Left renal pelvis (tissue), 4 donors: ENCODE results near the gene PXDC1. TPM values are rescaled to one million over a fixed set of nuclear protein-coding genes. Genes with fewer than 3 reads are reported as not detected.

Source experiments
- DNase-seq, 4 donors: peaks; one replicate each; pipeline ENCODE4 v3.0.0-alpha.2; 2013; ENCODE audit warnings: low read depth in 4 of 4, low spot score in 3 of 4
- polyA plus RNA-seq, 4 donors: library from polyadenylated mRNA; unstranded; fragments of 120-200 nt; gene quantifications; one replicate each; pipeline ENCODE4 v1.2.1, GENCODE V29; 2013; ENCODE audit not compliant: insufficient read length in 4 of 4

Gene PXDC1
- polyA plus RNA-seq, 4 donors, result 17.7 to 29.0 (median 21.0) TPM

DNA sequence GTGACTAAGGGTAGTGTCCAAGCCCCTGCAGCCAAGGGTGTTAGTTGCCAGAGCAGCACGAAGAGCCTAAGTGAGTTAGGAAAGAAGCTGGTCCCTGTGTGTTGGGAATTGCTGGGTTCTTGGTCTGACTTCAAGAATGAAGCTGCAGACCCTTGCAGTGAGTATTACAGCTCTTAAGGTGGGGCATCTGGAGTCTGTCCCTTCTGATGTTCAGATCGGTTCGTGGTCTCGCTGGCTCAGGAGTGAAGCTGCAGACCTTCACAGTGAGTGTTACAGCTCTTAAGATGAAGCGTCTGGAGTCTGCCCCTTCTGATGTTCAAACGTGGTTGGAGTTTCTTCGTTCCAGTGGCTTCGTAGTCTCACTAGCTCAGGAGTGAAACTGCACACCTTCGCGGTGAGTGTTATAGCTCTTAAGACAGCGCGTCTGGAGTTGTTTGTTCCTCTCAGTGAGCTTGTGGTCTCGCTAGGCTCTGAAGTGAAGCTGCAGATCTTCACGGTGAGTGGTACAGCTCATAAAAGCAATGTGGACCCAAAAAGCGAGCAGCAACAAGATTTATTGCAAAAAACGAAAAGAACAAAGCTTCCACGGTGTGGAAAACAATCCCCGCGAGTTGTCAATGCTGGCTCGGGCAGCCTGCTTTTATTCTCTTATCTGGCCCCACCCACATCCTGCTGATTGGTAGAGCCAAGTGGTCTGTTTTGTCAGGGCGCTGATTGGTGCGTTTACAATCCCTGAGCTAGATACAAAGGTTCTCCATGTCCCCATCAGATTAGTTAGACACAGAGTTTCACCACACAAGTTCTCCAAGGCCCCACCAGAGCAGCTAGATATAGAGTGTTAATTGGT is 31.8 kb downstream of the PXDC1 start:
- DNase-seq, result no peak

DNA sequence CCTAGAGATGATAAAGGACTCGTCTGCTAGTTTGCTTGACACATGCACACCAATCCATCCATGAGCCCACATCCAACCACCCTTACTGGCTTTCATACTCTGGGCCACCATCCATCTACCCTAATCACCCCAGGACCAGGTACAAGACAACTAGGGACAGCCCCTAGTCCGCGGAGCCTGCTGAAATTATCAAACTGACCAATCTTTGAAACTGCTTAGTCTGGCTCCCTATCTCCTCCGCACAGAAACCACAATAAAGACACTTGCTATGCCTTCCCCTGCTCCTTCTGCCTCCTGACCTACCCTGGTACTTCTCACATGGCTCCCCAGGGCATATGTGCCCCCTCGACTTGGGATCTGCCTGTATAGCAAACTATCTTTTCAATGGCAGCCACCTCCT is 33.1 kb downstream of the PXDC1 start:
- DNase-seq, result no peak

DNA sequence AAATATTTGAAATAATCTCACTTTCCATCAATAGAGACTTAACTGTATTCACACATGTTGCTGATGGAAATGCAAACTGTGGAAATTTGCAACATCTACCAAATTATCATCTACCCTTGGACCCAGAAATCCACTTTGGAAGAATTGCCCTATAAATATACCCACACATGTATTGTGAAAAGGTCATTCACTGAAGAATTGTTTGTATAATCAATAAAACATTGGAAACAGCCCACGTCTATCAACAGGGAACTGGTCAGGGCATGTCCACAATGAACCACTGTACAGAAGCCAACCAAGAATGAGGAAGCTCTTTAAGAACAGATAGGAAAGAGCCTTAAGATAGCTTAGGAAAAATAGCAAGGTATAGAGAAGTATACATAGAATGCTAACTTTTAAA is 36.2 kb downstream of the PXDC1 start:
- no peak for DNase-seq

DNA sequence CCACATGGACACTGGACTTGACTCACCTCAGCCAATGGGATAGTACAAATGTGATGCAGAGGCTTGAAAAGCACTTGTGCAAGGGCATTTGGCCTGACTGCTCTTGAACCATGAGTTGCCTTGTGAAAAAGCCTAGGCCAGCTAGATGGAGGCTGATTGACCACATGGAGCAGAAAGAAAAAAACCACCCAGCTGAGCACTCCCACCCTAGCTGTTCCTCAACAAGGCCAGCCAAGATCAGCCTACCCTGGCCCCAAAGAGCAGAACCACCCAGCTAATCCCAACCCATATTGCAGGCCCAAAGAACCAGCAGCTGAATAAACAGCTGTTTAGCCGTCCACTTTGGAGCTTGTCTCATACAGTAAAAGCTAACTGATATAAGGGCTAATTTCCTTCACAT is 36.7 kb downstream of the PXDC1 start:
- DNase-seq, result no peak

DNA sequence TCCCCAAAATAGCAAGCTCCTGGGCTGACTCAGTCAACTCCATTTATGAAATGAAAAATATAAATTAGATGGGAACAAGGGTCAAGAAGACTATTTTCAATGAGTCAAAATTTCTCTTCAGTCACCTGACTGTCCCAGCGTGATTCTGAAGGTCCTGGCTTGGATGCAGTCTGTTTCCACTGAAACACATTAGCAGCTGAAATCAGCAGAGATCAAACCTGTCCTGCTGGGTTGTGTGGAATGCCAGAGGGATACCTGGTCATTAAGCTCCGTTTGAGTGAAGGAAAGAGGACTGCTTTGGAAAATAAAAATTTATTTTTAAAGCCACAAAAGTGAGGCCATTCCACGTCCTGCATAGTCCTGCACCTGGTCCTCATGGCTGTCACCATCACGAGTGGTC is 37.4 kb downstream of the PXDC1 start:
- DNase-seq, result no peak

DNA sequence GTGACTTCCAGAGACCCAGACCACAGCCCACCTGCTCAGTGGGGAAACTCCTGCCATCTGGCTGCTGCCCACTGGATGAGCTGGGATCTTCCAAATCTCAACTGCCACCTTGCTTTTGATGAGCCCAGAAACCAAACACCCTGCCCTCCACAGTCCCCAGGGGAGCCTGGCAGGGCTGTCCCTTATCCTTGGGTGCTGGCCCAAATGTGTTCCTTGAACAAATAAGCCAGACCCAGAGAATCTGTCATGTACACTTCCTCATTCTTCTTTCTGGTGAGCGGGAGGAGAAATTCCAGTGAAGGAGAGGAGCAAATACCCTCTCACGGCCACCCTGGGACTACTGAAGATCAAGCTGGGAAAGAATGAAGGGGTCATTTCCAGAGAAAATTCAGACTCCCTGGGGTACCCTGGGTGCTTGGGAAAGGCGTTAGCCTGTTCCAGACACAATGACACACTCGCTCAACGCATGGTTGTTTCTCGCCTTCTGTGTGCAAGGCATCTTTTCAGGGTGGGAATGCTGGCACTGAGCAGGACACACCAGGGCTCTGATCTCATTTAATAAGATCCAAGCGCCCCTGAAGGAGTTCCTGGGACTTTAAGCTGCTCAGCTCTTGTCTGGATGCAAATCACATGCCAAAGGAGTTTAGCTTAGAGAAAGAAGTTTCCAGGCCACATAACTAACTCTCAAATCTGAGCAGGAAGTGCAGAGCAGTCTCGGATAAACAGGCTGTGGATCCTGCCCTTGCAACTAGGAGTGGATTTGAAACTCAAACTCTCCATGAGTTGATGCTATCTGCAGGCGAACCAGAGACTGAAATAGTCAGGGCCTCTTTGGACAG is 38.5 kb downstream of the PXDC1 start:
- DNase-seq, result no peak

DNA sequence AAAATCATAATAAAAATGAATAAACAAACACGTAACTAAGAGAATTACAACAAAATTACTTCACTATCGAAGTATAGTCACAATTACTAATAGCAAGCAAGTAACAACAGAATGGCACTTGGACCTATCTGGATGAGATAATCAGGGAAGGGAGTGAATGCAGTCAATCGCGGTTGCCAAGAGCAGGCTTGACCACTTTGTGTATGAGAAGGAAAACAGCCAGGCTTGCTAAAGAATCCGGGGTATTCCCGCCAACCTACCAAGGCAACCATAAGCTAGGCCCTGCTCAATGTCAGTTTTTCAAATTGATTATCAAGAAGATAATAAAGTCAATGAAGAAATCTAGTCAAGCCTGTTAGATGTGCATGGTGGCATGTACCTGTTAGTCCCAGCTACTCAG is 39.7 kb downstream of the PXDC1 start:
- DNase-seq, result no peak

DNA sequence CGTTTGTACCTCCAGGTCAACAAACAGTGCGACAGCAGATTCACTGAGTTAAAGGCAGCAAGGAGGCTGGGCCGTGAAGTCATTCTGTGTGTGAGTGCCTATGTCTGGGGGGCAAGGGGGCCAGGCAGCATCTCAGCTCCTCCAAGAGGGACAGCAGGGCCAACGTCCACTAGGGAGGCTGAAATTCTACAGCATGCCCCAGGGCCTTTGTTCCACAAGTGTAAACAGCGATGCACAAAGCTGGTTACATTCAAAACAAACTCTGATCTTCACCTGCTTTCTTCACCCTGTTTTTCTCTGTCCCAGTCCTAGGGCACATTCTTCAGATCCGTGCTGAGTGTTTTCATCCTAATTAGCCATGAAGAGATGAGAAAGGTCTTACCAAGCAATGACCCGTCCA is 41.1 kb downstream of the PXDC1 start:
- no peak for DNase-seq

DNA sequence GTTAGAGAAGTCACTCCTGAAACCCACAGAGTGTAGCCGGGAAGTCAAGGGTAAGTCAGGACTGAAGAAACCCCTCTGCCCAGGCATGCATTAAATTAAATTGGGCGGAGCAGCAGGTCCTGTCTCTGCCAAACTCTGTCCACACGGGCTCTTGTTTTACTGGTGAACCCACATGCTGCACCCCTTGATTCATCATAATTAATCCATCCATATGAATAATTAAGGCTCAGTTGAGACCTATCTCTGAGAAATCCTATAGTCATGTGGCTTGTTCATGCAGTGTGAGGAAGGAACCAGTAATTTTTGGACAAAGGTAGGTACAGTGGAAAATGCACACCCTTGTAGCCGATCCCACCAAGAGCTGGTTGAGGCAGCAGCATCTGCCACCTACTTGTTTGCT is 43.0 kb downstream of the PXDC1 start:
- DNase-seq, result no peak

DNA sequence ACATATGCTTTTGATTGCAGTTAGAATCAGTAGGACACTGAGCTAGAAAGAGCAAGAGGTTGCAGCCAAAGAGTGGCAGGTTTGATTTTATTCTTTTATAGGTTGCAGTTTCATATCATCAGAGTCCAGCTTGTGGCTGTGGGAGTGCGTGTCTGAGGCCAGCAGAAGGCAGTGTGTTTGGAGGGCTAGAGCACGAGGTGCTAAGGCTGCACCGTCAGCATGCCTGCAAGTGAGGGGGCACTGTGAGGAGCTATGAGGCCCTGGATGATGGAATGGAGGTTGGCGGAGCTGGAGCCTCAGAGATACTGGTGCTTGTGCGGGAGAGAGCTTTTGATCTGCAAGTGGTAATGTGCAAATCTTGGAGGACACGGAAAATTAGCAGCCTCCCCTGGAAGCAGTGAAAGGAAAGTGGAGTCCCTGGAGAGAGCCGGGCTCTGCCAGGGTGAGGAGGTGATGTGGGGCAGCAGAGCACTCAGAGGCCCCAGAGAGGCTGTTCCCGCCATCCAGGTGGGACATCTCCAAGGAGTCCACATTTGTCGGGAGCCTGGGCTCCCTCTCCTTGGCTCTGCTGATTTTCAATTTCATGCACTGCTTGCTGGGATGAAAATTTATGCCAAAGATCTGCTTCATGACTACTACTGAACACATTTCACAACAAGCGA is 43.6 kb downstream of the PXDC1 start:
- DNase-seq, result no peak

DNA sequence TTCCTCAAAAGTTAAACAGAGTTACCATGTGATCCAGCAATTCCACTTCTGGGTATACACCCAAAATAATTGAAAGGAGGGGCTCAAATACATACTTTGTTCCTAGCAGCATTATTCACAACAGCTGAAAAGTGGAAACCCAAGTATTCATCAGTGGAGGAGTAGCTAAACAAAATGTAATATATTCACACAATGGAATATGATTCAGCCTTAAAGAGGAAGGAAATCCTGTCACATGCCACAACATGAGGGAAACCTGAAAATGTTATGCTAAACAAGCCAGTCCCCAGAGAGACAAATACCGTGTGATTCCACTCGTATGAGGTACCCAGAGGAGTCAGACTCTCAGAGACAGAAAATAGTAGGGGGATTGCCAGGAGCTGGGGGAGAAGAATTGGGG is 44.5 kb downstream of the PXDC1 start:
- no peak for DNase-seq

DNA sequence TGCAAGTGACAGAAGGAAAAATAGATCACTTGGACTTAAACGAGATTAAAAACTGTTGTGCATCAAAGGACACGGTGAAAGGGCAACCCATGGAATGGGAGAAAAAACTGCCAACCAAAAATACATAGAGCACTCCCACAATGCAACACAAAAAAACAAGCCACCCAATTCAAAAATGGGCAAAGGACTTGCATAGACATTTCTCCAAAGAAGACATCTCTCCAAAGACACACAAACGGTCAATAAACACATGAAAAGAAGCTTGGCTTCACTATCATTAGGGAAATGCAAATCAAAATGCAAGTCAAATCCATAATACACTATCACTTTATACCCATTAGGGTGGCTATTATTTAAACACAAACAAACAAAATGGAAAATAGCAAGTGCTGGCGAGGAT is 45.0 kb downstream of the PXDC1 start:
- DNase-seq, result no peak

DNA sequence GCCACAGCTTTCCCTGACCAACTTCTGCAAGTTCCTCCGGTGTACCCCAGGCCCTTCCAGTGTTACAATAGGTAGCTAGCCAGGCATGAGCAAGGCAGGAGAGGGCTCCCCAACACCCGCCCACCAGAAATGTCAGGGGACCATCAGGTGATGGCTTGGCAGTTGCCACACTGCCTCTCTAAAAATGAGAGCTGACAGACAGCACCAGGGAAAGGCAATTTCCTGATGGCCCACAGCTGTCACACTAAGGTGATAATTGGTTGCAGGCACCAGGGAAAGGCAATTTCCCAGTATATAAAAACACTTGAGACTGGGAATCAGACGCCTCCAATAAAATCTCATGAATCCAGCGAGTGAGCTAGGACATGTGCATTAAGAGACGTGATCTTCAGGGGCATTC is 49.9 kb downstream of the PXDC1 start:
- DNase-seq, result no peak

DNA sequence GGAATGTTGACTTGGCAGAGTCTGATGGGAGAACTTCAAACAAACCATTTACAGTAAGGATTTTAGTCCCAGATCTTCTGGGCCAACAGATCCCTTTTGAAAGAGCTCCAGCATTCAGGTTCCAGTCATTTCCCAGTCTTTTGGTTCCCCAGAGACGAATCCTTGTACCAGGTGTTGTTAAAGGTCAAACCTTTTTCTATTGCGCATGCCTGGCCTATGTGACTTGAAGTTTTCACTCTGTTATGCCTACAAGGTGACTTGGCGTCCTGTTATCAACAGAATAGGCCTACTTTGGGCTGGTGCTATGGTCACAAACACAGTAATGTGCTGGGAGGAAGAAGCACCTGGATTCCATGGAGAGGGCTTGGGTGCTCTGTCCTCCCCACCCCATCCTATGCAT is 52.3 kb downstream of the PXDC1 start:
- DNase-seq, result no peak

DNA sequence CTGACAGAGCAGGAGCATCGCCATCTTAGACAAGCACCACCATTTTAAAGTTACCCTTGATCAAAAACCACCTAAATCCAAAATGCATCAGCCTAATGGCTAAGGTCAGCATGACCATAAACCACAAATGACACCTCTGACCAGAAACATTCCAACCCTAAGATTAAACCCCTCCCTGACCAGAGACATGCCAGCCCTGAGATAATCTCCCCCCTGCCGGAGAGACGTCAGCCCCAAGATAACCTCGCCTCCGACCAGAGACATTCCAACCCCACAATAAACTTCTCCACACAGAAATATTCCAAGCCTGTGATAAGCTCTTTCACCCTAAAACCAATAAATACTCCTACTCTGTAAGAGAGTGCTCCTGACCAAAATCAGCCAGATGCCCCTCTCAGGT is 53.5 kb downstream of the PXDC1 start:
- no peak for DNase-seq

DNA sequence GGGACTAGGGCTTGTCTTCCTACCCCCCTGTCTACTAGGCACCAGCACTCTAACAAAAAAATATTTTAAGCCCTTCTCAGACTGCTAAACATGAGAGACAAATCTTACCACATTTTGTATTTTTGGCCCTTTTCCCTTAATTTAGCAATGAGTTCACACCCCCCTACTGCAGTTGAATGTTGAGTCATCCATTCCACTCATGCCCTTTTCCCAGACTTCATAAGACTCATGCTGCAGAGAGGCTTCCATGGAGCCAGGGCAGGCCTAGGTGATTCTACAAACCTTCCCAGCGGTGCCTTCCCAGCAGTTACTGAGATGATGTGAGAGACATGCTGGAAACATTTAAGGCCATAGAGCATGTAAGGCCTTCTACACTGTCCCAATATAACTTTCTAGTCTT is 53.9 kb downstream of the PXDC1 start:
- no peak for DNase-seq

DNA sequence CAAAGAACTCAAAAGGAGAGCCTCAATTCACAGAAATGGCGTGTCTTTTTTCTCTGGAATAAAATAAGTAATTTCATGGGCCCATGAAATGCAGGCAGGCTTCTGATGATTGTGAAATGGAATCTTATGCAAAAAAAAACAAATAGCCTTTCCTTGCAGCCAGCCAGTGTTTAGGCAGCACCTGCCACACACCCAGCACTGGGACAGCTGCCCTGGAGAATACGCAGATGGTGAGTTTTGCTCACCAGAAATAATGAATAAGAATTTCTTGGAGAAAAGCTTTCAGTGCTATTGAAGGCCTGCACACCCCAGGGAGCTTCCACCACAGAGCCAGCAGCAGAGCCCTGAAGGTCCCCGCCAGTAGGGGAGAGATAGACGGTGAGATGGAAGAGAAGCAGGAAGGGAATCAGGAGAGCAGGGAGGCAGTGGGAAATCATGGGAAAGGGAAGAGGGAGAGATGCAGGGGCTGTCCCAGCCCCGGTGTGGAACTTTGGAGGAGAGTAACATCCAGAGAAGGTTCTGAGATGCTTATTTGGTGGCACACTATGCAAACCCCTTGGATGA is 54.9 kb downstream of the PXDC1 start:
- DNase-seq, result no peak

DNA sequence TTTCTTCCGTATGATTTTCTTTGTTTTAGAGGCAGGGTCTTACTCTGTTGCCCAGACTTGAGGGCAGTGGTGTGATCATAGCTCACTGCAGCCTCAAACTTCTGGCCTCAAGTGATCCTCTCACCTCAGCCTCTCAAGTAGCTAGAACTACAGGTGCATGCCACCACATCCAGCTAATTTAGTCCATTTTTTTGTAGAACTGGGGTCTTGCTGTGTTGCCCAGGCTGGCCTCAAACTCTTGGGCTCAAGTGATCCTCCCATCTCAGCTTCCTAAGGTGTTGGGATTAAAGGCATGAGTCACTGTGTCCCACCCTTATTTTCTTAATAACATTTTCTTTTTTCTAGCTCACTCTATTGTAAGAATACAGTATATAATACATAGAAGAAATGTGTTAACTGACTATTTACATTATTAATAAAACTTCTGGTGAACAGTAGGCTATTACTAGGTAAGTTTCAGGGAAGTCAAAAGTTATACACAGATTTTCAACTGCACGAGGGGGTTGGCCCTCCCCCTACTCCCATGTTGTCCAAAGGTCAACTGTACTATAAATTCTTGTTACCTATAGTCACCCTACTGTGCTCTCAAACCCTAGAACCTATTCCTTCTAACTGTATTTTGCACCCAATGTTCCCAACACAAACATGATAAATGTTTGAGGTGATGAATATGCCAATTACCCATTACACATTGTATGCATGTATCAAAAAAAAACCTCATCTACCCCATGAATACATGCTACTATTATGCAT is 56.3 kb downstream of the PXDC1 start:
- no peak for DNase-seq

DNA sequence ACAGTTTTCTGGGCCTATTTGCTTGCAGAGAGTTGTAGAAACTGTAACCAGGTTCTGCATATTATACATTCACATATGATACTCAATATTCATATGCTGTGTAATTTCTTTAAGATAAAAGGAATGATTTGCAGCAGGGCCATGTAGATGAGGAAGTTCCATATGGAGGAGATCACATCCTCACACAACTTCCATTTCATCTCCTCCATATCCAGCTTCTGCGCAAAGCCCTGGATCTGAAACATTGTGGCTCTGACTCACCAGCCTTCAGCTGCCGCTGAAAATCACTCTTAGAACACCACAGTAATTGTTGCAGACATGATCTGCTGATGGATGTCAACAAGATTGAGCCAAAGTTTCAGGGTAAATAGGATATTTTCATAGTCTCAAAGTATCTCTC is 57.7 kb downstream of the PXDC1 start:
- no peak for DNase-seq

DNA sequence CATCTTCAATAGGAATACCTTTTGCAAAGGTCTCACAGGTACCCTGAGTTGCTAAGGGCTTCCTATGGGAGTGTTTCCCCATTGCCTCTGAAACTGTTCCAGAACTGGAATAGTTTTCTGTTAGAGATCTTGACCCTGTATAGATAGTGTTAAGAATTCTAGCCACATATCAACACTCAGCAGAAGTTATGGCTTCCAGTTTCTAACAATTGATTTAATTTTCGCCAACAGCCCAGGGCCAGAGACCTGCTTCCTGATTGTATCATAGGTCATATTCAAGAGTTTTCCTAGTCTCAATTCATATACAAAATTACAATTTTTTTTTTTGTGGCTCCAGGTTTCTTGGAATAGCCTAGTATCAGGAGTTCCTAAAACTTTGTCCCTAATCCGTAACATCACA is 61.0 kb downstream of the PXDC1 start:
- DNase-seq, result no peak
